Measurements from ENCODE around the gene INAFM2. TPM values are rescaled to one million over a fixed set of nuclear protein-coding genes. Genes with fewer than 3 reads are reported as not detected.

The INAFM2 gene
- polyA plus RNA-seq, 2 of the 4 experiments (the other 2 are of a cell fraction) = 2.8 to 3.8 TPM

DNA sequence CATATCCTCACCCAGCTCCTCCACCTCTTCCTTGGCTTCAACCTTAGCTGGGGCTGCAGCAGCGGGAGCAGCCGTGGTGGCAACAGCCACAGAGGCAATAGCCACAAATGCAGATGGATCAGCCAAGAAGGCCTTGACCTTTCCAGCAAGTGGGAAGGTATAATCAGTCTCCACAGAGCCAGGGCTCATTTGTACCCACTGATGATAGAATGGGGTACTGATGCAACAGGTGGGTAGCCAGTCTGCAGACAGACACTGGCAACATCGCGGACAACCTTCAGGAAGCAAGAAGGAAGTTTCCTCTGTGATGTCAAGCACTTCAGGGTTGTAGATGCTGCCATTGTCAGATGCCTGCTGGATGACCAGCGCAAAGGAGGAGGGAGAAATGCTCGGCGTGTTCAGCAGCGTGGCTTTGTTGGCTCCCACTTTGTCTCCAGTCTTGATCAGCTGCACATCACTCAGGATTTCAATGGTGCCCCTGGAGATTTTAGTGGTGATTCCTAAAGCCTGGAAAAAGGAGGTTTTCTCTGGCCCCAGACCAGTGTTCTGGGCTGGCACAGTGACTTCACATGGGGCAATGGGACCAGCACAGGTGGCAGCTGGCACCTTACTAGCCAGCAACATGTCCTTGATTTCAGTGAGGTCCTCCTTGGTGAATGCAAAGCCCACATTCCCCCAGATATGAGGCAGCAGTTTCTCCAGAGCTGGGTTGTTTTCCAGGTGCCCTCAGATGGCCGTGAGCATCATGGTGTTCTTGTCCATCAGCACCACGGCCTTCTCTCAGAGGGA lies 10.9 kb upstream of the INAFM2 start:
- DNase-seq (ENCODE audit: low read depth in 1 of 2, low spot score in 1 of 2) = no peak
- ChIA-PET POLR2A (no interaction called here), CTCF (interaction anchor here (1.3 to 18.2 kb wide), 8 partner anchors 9 to 110 kb away, joined by 4 to 203 read pairs (median 16); partner anchors contain the start of genes ANKRD63 and INAFM2)
- WGBS (ENCODE audit: missing lambda C conversion rate) = 73% methylated on average over 10 of the region's 10 CpGs
- Histone ChIP-seq H3K4me2 (no peak overlapping the region), H3K9me3 (no peaks in the 10 kb centered on the region), H3K4me1 (peaks cover 6% of the 10 kb centered on the region; the same call in 1 of the 3 replicates), H3K27ac (no peak overlapping the region), H3K4me3 (no peak overlapping the region)
- no peak for ATAC-seq
- no peak for FAIRE-seq
- no peak for TF ChIP-seq HOXA7 (CRISPR knock-in tag; IDR thresholded peaks at IDR 0.05)
- no peak for TF ChIP-seq NFE2L2 (conservative IDR thresholded peaks at IDR 0.05; ENCODE audit: low read length)
- no peak for TF ChIP-seq ZNF302 (CRISPR knock-in tag; IDR thresholded peaks at IDR 0.05)
- TF ChIP-seq, protein P1, sequence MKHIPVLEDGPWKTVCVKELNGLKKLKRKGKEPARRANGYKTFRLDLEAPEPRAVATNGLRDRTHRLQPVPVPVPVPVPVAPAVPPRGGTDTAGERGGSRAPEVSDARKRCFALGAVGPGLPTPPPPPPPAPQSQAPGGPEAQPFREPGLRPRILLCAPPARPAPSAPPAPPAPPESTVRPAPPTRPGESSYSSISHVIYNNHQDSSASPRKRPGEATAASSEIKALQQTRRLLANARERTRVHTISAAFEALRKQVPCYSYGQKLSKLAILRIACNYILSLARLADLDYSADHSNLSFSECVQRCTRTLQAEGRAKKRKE (CRISPR knock-in tag; IDR thresholded peaks at IDR 0.05; ENCODE audit: low read depth) = no peak
- no peak for TF ChIP-seq NR3C1 (IDR thresholded peaks at IDR 0.05)
- TF ChIP-seq MAFK (IDR thresholded peaks at IDR 0.05; ENCODE audit: partially characterized antibody) = no peak
- TF ChIP-seq CHD2 (IDR thresholded peaks at IDR 0.05; ENCODE audit: low read length, partially characterized antibody) = no peak
- TF ChIP-seq, protein P2, sequence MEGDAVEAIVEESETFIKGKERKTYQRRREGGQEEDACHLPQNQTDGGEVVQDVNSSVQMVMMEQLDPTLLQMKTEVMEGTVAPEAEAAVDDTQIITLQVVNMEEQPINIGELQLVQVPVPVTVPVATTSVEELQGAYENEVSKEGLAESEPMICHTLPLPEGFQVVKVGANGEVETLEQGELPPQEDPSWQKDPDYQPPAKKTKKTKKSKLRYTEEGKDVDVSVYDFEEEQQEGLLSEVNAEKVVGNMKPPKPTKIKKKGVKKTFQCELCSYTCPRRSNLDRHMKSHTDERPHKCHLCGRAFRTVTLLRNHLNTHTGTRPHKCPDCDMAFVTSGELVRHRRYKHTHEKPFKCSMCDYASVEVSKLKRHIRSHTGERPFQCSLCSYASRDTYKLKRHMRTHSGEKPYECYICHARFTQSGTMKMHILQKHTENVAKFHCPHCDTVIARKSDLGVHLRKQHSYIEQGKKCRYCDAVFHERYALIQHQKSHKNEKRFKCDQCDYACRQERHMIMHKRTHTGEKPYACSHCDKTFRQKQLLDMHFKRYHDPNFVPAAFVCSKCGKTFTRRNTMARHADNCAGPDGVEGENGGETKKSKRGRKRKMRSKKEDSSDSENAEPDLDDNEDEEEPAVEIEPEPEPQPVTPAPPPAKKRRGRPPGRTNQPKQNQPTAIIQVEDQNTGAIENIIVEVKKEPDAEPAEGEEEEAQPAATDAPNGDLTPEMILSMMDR (IDR thresholded peaks at IDR 0.05) = no peak
- TF ChIP-seq JUN (IDR thresholded peaks at IDR 0.05) = no peak
- TF ChIP-seq, protein P3, sequence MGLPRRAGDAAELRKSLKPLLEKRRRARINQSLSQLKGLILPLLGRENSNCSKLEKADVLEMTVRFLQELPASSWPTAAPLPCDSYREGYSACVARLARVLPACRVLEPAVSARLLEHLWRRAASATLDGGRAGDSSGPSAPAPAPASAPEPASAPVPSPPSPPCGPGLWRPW (IDR thresholded peaks at IDR 0.05) = no peak

DNA sequence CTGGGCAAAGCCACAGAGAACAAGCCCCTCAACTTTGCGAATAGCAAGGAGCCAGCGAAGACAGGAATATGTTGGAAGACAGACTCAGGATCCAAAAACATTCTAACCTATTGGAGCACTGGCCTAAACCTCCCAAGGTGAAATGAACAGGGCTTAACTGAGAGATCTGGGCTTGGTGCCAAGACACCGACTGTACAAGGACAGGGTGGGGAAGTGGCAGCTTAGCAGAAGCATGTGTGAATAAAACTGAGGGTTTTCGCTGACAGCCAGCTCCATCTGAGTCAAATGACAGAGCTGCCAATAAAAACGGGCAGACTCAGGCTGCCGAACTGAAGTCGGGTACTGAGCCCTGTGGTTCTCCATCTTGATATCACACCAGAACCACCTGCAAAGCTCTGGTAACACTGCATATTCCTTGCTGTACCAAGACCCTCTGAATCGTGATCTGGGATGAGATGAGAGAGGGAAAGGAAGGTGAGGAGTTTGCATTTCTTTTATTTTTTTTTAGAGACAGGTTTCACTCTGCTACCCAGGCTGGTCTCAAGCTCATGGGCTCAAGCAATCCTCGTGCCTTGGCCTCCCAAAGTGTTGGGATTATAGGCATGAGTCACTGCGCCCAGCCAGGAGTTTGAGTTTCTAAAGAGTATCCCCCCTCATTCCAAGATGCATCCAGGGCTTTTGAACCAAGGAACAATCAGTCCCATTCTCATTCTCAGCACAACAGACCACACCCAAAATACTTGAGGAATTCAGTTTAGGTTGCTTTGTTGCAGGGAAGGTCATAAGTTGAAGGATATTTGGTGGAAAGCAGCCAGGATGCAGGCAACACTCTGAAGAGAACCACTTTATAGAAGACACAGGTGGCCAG lies 9.7 kb upstream of the INAFM2 start:
- CTCF ChIA-PET = interaction anchor here (0.7 to 18.2 kb wide), 7 partner anchors 8 to 108 kb away, joined by 3 to 203 read pairs (median 5); partner anchors contain the start of genes ANKRD63 and INAFM2
- 40% methylated on average over 10 of the region's 10 CpGs for WGBS (ENCODE audit: missing lambda C conversion rate)
- DNase-seq (ENCODE audit: low read depth in 1 of 2, low spot score in 1 of 2) = no peak
- Histone ChIP-seq H3K4me1 (peaks cover 6% of the 10 kb centered on the region; the same call in 1 of the 3 replicates), H3K9me3 (no peaks in the 10 kb centered on the region), H3K4me3 (no peak overlapping the region), H3K27ac (no peak overlapping the region), H3K4me2 (peak overlapping the region; percentile 15; the same call in 1 of the 3 replicates)
- TF ChIP-seq RNF2 (IDR thresholded peaks at IDR 0.05; ENCODE audit: borderline replicate concordance, low read depth) (no peak), SMC3 (IDR thresholded peaks at IDR 0.05) (no peak), ZNF302 (CRISPR knock-in tag; IDR thresholded peaks at IDR 0.05) (no peak), TP53 (CRISPR knock-in tag; IDR thresholded peaks at IDR 0.05) (no peak), KDM5A (IDR thresholded peaks at IDR 0.05) (no peak), NFE2L2 (conservative IDR thresholded peaks at IDR 0.05; ENCODE audit: low read length) (no peak), MAFK (IDR thresholded peaks at IDR 0.05; ENCODE audit: partially characterized antibody) (no peak), ZC3H11A (IDR thresholded peaks at IDR 0.05) (no peak), POLR2A (IDR thresholded peaks at IDR 0.05; ENCODE audit: low read length) (no peak), PHF8 (IDR thresholded peaks at IDR 0.05; ENCODE audit: borderline replicate concordance, low read depth) (no peak)
- TF ChIP-seq, protein P1 (CRISPR knock-in tag; IDR thresholded peaks at IDR 0.05; ENCODE audit: low read depth) = no peak
- TF ChIP-seq, protein P4, sequence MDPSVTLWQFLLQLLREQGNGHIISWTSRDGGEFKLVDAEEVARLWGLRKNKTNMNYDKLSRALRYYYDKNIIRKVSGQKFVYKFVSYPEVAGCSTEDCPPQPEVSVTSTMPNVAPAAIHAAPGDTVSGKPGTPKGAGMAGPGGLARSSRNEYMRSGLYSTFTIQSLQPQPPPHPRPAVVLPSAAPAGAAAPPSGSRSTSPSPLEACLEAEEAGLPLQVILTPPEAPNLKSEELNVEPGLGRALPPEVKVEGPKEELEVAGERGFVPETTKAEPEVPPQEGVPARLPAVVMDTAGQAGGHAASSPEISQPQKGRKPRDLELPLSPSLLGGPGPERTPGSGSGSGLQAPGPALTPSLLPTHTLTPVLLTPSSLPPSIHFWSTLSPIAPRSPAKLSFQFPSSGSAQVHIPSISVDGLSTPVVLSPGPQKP (IDR thresholded peaks at IDR 0.05; ENCODE audit: low read depth, low read length) = no peak
- no peak for ATAC-seq
- POLR2A ChIA-PET = no interaction called here
- no peak for FAIRE-seq
